Astrocyte of the cerebellum (primary cell): ENCODE measurements around the gene TUBA3E.
"Not testable (repeated sequence)": the region's sequence is repeated elsewhere in the genome, so short reads cannot be mapped to it uniquely, and the experiment has no call there.

Source experiments
- DNase-seq: peaks from one replicate; pipeline ENCODE4 v3.0.0-alpha.2; 2011; ENCODE audit warnings: low read depth
- H3K4me3 ChIP-seq: 2 replicates; pipeline ENCODE4 v1.5.1; 2011; ENCODE audit warnings: mild to moderate bottlenecking, low read depth, low read length, moderate library complexity
- CTCF ChIP-seq: IDR thresholded peaks from 2 replicates; pipeline ENCODE4 v1.5.1; 2012; ENCODE audit warnings: low read length, low read depth, moderate library complexity, mild to moderate bottlenecking; ENCODE audit errors: missing control alignments
- in situ Hi-C: cut with HindIII; loops from 2 replicates; pipeline ENCODE4 v1.10.0; 2017; ENCODE audit warnings: low sequenced_read_pairs

The TUBA3E gene

GRCh38 chr2:130198343-130198742 is at the start of gene TUBA3E:
TSS of gene TUBA3E (minus strand) at chr2:130198439. CDS start at chr2:130198360, 79 bp downstream.
- no peak for TF ChIP-seq CTCF

GRCh38 chr2:130246430-130246829 is 48.2 kb upstream of the TUBA3E start:
- TF ChIP-seq CTCF = no peak
- no peak overlapping the region for H3K4me3 ChIP-seq
- no peak for DNase-seq
- in situ Hi-C loops = no loop called here

More at GRCh38 chr2:130198343-130198742, at the start of gene TUBA3E:
- H3K4me3 ChIP-seq = no peak within 1 kb of the TSS
- in situ Hi-C loops = no loop called here
- DNase-seq = no peak

- TF ChIP-seq CTCF = no peak
- no peak overlapping the region for H3K4me3 ChIP-seq
- no peak for DNase-seq
- in situ Hi-C loops = no loop called here
Measured at GRCh38 chr2:130245976-130246375, 47.7 kb upstream of the TUBA3E start.

- in situ Hi-C loops = no loop called here
- DNase-seq = no peak
- TF ChIP-seq CTCF = no peak
Measured at GRCh38 chr2:130243359-130243758, 45.1 kb upstream of the TUBA3E start.

GRCh38 chr2:130241041-130241707 is 42.9 kb upstream of the TUBA3E start:
- in situ Hi-C loops = no loop called here
- no peak overlapping the region for H3K4me3 ChIP-seq
- TF ChIP-seq CTCF = no peak
- DNase-seq = no peak

More at GRCh38 chr2:130243359-130243758, 45.1 kb upstream of the TUBA3E start:
- no peak overlapping the region for H3K4me3 ChIP-seq

GRCh38 chr2:130239581-130239980 is 41.3 kb upstream of the TUBA3E start:
- in situ Hi-C loops, DNase-seq, H3K4me3 ChIP-seq: not testable (repeated sequence)

GRCh38 chr2:130233066-130233465 is 34.8 kb upstream of the TUBA3E start:
- DNase-seq, in situ Hi-C loops: not testable (repeated sequence)

More at GRCh38 chr2:130233066-130233465, 34.8 kb upstream of the TUBA3E start:
- H3K4me3 ChIP-seq = not testable (repeated sequence)
